Measurements from ENCODE around the gene TIMM44.

- TF ChIP-seq CTCF (IDR thresholded peaks at IDR 0.05): no peak
- no peak for TF ChIP-seq EP300 (IDR thresholded peaks at IDR 0.05)
Measured at GRCh38 chr19:7920519-7921301, 22.8 kb downstream of the TIMM44 start.

All from sigmoid colon (tissue), 4 donors.